ENCODE results near the gene CCDC171.

Gene CCDC171

DNA sequence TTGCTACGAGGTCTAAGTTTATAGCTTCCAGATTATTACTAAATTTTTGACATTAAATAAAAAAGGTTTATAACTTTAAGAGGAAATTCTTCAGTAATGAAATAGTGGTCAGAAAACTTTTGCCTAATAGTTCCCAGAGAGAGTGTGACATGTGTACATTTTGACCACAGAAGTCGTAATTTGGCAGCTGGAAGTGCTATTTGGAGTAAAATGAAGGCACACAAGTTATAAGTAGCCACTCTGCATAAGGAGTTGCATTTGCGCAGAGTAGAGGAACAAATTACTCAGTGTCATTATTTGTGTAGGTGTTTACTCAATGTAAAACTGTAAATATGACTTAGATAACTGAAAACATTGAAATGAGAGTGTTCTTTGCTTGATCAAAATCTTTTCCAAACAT lies 408.4 kb downstream of the CCDC171 start:
- H3K4me3 ChIP-seq (ENCODE audit: low read length) = no peak overlapping the region
- no peaks in the 10 kb centered on the region for H3K4me1 ChIP-seq (ENCODE audit: control insufficient read depth, insufficient read depth, low read length)
- no peaks in the 10 kb centered on the region for H3K36me3 ChIP-seq (ENCODE audit: control insufficient read depth, insufficient read depth, low read length)
- no peaks in the 10 kb centered on the region for H3K27me3 ChIP-seq (ENCODE audit: control insufficient read depth, insufficient read depth, low read length)
- H3K27ac ChIP-seq (ENCODE audit: low read depth, low read length) = no peak overlapping the region
- H3K9ac ChIP-seq (ENCODE audit: low read length) = no peak overlapping the region

DNA sequence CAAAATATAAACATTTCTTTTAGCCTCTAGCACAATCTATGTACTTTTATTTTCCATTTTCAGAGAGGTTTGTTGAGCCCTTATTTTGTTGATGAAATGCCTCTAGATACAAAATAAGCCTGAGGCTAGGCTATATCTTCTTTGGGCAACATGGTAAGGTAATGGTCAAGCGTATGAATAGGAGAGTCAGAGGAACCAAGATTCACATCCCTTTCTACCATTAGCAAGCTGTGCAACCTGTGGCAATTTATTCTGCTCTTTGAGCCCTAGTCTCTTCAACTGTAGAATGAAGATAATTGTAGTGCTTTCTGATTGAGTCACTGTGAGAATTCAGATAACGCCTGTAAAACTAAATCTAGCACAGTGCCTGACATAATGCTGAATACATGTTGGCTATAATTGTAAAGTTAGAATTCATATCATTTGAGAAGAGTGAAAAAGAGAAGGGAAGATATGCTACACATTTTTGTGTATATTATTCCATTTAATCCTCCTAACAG lies 412.5 kb downstream of the CCDC171 start:
- Histone ChIP-seq H3K27ac (ENCODE audit: low read depth, low read length) (no peak overlapping the region), H3K4me3 (ENCODE audit: low read length) (no peak overlapping the region), H3K9ac (ENCODE audit: low read length) (no peak overlapping the region), H3K4me1 (ENCODE audit: control insufficient read depth, insufficient read depth, low read length) (no peaks in the 10 kb centered on the region), H3K36me3 (ENCODE audit: control insufficient read depth, insufficient read depth, low read length) (no peaks in the 10 kb centered on the region), H3K27me3 (ENCODE audit: control insufficient read depth, insufficient read depth, low read length) (no peaks in the 10 kb centered on the region)

DNA sequence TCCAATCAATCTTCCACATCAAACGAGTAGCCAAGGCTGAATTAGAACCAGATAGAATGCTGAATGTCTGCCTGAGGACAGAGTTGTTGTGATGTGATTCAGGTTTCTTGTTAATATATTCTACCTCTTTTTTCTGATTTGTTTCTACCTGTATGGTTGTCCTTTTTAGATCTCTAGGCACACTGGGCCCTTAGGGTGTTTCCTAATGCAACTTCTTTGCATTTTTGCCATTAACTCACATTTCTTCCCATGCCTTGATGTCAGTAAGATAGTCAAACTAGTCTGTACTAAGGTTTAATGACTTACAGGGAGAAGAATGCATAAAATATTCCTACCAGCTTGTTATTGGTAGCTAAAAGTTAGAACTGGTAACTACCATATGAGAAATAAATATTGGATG lies 413.6 kb downstream of the CCDC171 start:
- H3K9ac ChIP-seq (ENCODE audit: low read length) = no peak overlapping the region
- H3K27ac ChIP-seq (ENCODE audit: low read depth, low read length) = no peak overlapping the region
- no peaks in the 10 kb centered on the region for H3K27me3 ChIP-seq (ENCODE audit: control insufficient read depth, insufficient read depth, low read length)
- no peak overlapping the region for H3K4me3 ChIP-seq (ENCODE audit: low read length)
- no peaks in the 10 kb centered on the region for H3K4me1 ChIP-seq (ENCODE audit: control insufficient read depth, insufficient read depth, low read length)
- H3K36me3 ChIP-seq (ENCODE audit: control insufficient read depth, insufficient read depth, low read length) = no peaks in the 10 kb centered on the region

DNA sequence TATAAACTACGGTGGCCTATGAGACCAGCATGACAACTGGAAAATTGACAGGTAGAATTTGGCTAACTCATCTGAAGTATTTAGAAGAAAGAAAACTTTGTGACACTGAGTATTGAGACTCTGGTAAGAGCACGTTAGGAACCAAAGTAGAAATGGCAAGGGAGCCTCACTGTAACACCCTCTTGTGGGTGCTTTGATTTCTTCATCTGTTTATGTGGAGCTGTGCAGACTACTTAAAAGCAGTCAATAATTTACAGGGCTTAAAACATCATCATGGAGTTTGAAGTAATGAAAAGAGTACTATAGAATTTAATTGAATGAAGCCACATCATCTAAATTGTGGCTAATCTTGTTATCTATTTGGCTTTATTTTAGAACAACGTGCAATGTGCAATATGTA lies 414.2 kb downstream of the CCDC171 start:
- no peaks in the 10 kb centered on the region for H3K4me1 ChIP-seq (ENCODE audit: control insufficient read depth, insufficient read depth, low read length)
- no peaks in the 10 kb centered on the region for H3K36me3 ChIP-seq (ENCODE audit: control insufficient read depth, insufficient read depth, low read length)
- H3K27me3 ChIP-seq (ENCODE audit: control insufficient read depth, insufficient read depth, low read length) = no peaks in the 10 kb centered on the region
- no peak overlapping the region for H3K27ac ChIP-seq (ENCODE audit: low read depth, low read length)
- no peak overlapping the region for H3K9ac ChIP-seq (ENCODE audit: low read length)
- no peak overlapping the region for H3K4me3 ChIP-seq (ENCODE audit: low read length)

DNA sequence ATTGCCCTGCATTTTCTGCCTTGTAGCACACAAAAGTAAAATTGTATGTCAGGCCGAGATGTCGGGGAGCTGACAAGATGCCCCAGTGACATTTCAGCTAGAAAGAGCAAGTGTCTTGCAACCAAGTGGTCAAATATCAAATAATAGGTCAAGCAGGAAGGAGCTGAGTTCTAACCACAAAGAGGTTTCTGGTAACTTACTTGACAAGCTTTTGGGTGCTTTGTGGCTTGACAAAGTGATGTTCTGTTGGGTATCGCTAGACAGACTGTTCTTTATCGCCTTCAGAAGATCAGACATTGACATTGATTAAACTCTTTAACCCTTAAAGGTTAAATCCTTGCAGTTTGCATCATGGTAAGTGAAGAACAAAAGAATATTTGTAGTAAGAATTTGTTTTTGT lies 419.9 kb downstream of the CCDC171 start:
- no peak overlapping the region for H3K4me3 ChIP-seq (ENCODE audit: low read length)
- H3K36me3 ChIP-seq (ENCODE audit: control insufficient read depth, insufficient read depth, low read length) = no peaks in the 10 kb centered on the region
- no peak overlapping the region for H3K27ac ChIP-seq (ENCODE audit: low read depth, low read length)
- H3K4me1 ChIP-seq (ENCODE audit: control insufficient read depth, insufficient read depth, low read length) = no peaks in the 10 kb centered on the region
- no peaks in the 10 kb centered on the region for H3K27me3 ChIP-seq (ENCODE audit: control insufficient read depth, insufficient read depth, low read length)
- no peak overlapping the region for H3K9ac ChIP-seq (ENCODE audit: low read length)

DNA sequence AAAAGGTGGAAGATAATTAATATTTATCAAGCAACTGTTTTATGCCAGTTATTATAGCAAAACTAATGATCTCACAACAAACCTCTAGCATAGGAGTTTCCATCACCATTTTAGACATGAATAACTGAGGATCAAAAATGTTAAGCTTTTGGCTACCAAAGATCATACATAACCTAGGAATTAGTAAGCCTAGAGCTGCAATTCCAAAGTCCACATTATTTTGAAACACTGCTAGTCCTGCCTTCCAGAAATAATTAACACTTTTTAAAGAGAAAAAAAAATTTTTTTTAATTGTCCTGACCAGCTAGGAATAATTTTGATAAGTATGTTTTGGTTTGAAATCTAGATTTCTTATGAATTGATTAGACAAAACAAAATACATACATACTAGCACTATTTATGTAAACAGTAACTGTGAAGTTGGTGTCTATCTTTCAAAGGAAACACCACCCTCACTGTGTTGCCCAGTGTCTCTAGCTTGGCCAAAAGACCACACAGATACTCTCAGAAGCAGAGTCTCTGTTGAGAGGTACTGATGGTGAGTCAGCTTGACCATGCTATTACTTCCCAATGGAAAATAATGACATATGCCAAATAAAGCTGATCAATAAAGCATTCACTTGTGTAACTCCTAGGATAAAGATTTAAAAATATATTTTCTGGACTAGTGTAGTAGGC lies 422.4 kb downstream of the CCDC171 start:
- H3K36me3 ChIP-seq (ENCODE audit: control insufficient read depth, insufficient read depth, low read length) = no peaks in the 10 kb centered on the region
- no peak overlapping the region for H3K4me3 ChIP-seq (ENCODE audit: low read length)
- H3K9ac ChIP-seq (ENCODE audit: low read length) = no peak overlapping the region
- no peaks in the 10 kb centered on the region for H3K27me3 ChIP-seq (ENCODE audit: control insufficient read depth, insufficient read depth, low read length)
- no peaks in the 10 kb centered on the region for H3K4me1 ChIP-seq (ENCODE audit: control insufficient read depth, insufficient read depth, low read length)
- no peak overlapping the region for H3K27ac ChIP-seq (ENCODE audit: low read depth, low read length)

DNA sequence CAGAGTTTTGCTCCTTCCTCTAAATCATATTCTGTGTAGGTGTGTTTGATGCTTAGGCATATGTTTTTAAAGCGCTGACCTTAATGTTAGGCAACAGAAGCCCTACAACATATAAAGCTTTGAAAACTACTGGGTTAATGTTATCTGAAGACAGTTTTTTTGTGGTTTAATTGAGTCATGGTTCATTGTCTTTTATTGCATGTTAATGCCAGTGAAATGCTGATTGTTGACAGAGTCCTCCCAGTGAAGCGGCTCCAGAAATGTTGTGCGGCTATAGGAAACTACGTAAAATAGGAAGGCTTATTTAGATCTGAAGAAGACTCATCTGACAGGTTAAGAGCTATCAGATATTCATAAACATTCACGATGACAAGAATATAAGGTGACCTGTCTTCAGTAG lies 424.6 kb downstream of the CCDC171 start:
- no peak overlapping the region for H3K4me3 ChIP-seq (ENCODE audit: low read length)
- no peaks in the 10 kb centered on the region for H3K27me3 ChIP-seq (ENCODE audit: control insufficient read depth, insufficient read depth, low read length)
- H3K27ac ChIP-seq (ENCODE audit: low read depth, low read length) = no peak overlapping the region
- no peaks in the 10 kb centered on the region for H3K36me3 ChIP-seq (ENCODE audit: control insufficient read depth, insufficient read depth, low read length)
- H3K4me1 ChIP-seq (ENCODE audit: control insufficient read depth, insufficient read depth, low read length) = no peaks in the 10 kb centered on the region
- H3K9ac ChIP-seq (ENCODE audit: low read length) = no peak overlapping the region

DNA sequence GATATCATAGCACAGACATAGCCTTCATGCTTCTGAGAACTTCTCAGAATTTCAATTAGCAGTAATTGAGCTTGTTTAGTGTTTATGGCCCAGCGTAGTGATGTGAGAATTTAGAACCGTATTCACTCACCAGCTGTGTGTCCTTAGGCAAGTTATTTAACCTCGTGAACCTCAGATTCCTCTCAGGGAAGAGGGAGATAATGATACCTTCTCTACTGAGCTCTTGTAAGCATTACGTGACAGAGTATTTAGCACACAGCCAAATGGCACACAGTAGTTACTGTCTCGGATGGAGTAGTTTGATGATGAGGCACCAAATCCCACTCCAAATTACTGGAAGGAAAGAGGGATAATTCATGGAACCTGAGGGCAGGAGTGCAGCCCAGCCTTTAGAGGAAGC lies 429.3 kb downstream of the CCDC171 start:
- Histone ChIP-seq H3K9ac (ENCODE audit: low read length) (no peak overlapping the region), H3K27ac (ENCODE audit: low read depth, low read length) (no peak overlapping the region), H3K27me3 (ENCODE audit: control insufficient read depth, insufficient read depth, low read length) (no peaks in the 10 kb centered on the region), H3K4me3 (ENCODE audit: low read length) (no peak overlapping the region), H3K4me1 (ENCODE audit: control insufficient read depth, insufficient read depth, low read length) (no peaks in the 10 kb centered on the region), H3K36me3 (ENCODE audit: control insufficient read depth, insufficient read depth, low read length) (no peaks in the 10 kb centered on the region)

DNA sequence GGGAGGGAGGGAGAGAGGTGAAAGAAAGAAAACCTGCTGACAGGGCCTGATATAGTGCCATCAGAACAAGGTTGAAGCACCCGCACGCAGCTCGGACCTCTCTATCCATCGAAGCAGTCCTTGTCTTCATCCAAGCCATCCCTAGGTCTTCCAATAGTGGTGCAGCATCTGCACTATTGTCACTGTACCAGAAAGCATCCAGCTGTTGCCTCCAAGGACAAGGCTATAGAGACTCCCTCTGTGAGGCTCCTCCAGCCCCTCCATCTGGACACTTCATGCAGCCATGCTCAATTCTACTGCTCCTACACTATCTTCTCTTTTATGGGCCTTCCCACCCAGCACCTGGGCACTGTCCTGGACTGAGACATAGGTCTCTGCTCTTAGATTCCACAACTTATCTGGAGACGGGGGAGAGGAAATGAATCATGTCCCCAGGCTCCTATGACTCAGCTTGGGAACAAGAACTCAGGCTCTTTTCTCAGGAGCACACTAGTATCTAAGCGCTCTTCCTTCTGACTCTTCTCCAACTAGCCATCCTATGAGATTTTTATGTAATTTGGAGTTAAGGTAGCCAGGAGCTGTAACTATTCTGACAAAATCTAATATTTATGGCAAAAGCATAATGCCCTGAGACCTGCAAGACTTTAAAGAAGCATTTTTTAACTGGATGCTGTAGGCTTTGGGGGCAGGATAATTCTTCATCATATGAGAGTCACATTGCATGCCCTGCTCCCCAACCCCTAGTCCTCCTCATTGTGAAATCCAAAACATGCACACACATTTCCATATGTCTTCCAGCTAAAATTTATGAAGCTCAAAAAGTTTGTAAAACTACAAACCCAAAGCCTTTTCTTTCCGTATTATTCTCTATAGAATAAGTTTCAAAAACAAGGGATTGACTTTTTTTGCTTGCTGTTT lies 446.8 kb downstream of the CCDC171 start:
- Histone ChIP-seq H3K9ac (ENCODE audit: low read length) (no peak overlapping the region), H3K27ac (ENCODE audit: low read depth, low read length) (no peak overlapping the region), H3K4me3 (ENCODE audit: low read length) (no peak overlapping the region), H3K27me3 (ENCODE audit: control insufficient read depth, insufficient read depth, low read length) (no peaks in the 10 kb centered on the region), H3K4me1 (ENCODE audit: control insufficient read depth, insufficient read depth, low read length) (no peaks in the 10 kb centered on the region), H3K36me3 (ENCODE audit: control insufficient read depth, insufficient read depth, low read length) (no peaks in the 10 kb centered on the region)

DNA sequence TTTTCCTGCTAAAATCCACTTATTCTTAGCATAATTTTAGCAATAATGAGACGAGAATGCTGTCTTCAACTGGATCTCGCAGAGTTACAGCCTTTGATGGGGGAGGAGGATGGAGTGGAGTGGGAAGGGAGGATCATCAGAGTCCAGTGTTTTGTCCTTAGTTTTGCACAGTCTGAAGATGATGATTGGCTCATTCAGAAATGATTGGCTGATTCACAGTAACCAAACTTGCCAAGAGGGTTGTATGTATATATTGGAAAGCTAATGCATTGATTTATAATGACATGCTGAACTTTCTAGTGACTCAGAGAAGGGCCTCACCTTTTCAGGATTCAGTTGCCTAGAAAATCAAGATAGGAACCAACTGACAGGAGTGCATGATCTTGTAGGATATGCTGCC lies 448.0 kb downstream of the CCDC171 start:
- Histone ChIP-seq H3K4me1 (ENCODE audit: control insufficient read depth, insufficient read depth, low read length) (no peaks in the 10 kb centered on the region), H3K27me3 (ENCODE audit: control insufficient read depth, insufficient read depth, low read length) (no peaks in the 10 kb centered on the region), H3K27ac (ENCODE audit: low read depth, low read length) (no peak overlapping the region), H3K36me3 (ENCODE audit: control insufficient read depth, insufficient read depth, low read length) (no peaks in the 10 kb centered on the region), H3K9ac (ENCODE audit: low read length) (no peak overlapping the region), H3K4me3 (ENCODE audit: low read length) (no peak overlapping the region)

DNA sequence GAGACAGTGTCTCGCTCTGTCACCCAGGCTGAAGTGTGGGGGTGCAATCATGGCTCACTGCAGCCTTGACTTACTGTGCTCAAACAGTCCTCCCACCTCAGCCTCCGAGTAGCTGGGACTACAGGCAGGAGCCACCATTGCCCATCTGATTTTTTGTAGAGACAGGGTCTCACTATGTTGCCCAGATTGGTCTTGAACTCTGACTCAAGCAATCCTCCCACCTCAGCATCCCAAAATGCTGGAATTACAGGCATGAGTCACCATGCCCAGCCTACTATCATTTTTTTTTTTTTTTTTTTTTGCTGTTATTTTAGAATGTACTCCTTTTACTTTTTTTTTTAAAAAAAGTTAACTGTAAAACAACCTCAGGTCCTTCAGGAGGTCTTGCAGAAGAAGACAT lies 449.0 kb downstream of the CCDC171 start:
- no peak overlapping the region for H3K9ac ChIP-seq (ENCODE audit: low read length)
- no peaks in the 10 kb centered on the region for H3K36me3 ChIP-seq (ENCODE audit: control insufficient read depth, insufficient read depth, low read length)
- H3K4me3 ChIP-seq (ENCODE audit: low read length) = no peak overlapping the region
- H3K27ac ChIP-seq (ENCODE audit: low read depth, low read length) = no peak overlapping the region
- H3K4me1 ChIP-seq (ENCODE audit: control insufficient read depth, insufficient read depth, low read length) = no peaks in the 10 kb centered on the region
- H3K27me3 ChIP-seq (ENCODE audit: control insufficient read depth, insufficient read depth, low read length) = no peaks in the 10 kb centered on the region

DNA sequence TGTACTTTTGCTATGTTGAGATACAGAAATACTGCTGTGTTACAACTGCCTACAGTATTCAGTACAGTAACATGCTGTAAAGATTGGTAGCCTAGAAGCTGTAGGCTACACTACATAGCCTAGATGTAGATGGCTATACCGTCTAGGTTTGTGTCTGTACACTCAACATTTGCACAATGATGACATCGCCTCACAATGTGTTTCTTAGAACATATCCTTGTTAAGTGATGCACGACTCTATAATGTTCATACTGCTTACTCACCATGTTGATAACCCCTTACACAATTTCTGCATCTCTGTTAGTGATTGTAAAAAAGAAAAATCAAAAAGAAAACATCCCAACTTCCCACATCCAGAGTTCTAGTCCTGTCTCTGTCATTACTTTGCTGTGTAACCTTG lies 450.0 kb downstream of the CCDC171 start:
- Histone ChIP-seq H3K27ac (ENCODE audit: low read depth, low read length) (no peak overlapping the region), H3K9ac (ENCODE audit: low read length) (no peak overlapping the region), H3K4me1 (ENCODE audit: control insufficient read depth, insufficient read depth, low read length) (no peaks in the 10 kb centered on the region), H3K27me3 (ENCODE audit: control insufficient read depth, insufficient read depth, low read length) (no peaks in the 10 kb centered on the region), H3K4me3 (ENCODE audit: low read length) (no peak overlapping the region), H3K36me3 (ENCODE audit: control insufficient read depth, insufficient read depth, low read length) (no peaks in the 10 kb centered on the region)
